Type B pancreatic cell (in vitro differentiated cells): Measurements from ENCODE around the gene CDH1. TPM values are rescaled to one million over a fixed set of nuclear protein-coding genes. Genes with fewer than 3 reads are reported as not detected.

ENCODE experiments used
- DNase-seq: peaks from one replicate; pipeline ENCODE4 v3.0.0; 2021; ENCODE audit warnings: mixed read lengths; ENCODE audit not compliant: unreplicated experiment; ENCODE audit errors: extremely low spot score
- H3K27ac Mint-ChIP-seq: 2 replicates; pipeline ENCODE4 v1.8.0; 2021; ENCODE audit warnings: mild to moderate bottlenecking, mixed read lengths
- H3K27me3 Mint-ChIP-seq: 2 replicates; pipeline ENCODE4 v1.8.0; 2021; ENCODE audit warnings: mixed read lengths
- H3K36me3 Mint-ChIP-seq: 2 replicates; pipeline ENCODE4 v1.8.0; 2021; ENCODE audit warnings: mixed read lengths
- H3K4me1 Mint-ChIP-seq: one replicate; pipeline ENCODE4 v1.8.0; 2021; ENCODE audit warnings: mixed read lengths; ENCODE audit not compliant: unreplicated experiment
- H3K4me3 Mint-ChIP-seq: 2 replicates; pipeline ENCODE4 v1.8.0; 2021; ENCODE audit warnings: mild to moderate bottlenecking, mixed read lengths
- H3K9me3 Mint-ChIP-seq: 2 replicates; pipeline ENCODE4 v1.8.0; 2021; ENCODE audit warnings: mixed read lengths
- CTCF ChIP-seq: fragments of 200-600 bp; sonication (generic); conservative IDR thresholded peaks from 2 replicates; pipeline ENCODE4 v1.5.0; 2021; ENCODE audit warnings: antibody characterized with exemption, mild to moderate bottlenecking
- total RNA-seq: library from RNA; stranded (reverse); gene quantifications from 2 replicates; pipeline ENCODE4 v1.2.1, GENCODE V29; 2021; ENCODE audit warnings: low replicate concordance

The CDH1 gene
- total RNA-seq, 1 donor from 2014 or later: 190 TPM

GRCh38 chr16:68737730-68738629, 888 bp downstream of the CDH1 start:
- peaks cover 6% of the 10 kb centered on the region for H3K36me3 Mint-ChIP-seq
- TF ChIP-seq CTCF: no peak
- H3K9me3 Mint-ChIP-seq: no peaks in the 10 kb centered on the region
- H3K4me1 Mint-ChIP-seq: peaks cover 27% of the 10 kb centered on the region
- peak overlapping the region; percentile 97 for H3K27ac Mint-ChIP-seq
- H3K27me3 Mint-ChIP-seq: peaks cover 28% of the 10 kb centered on the region
- DNase-seq: no peak
- peak overlapping the region; percentile 97 for H3K4me3 Mint-ChIP-seq

- H3K4me3 Mint-ChIP-seq: peak overlapping the region; percentile 83
Observed at GRCh38 chr16:68739964-68740627, 3.0 kb downstream of the CDH1 start.

GRCh38 chr16:68740628-68741346, 3.7 kb downstream of the CDH1 start:
- H3K27me3 Mint-ChIP-seq: peaks cover 21% of the 10 kb centered on the region
- peaks cover 9% of the 10 kb centered on the region for H3K36me3 Mint-ChIP-seq
- H3K4me3 Mint-ChIP-seq: peak overlapping the region; percentile 83
- H3K4me1 Mint-ChIP-seq: peaks cover 37% of the 10 kb centered on the region
- peak overlapping the region; percentile 96 for H3K27ac Mint-ChIP-seq
- H3K9me3 Mint-ChIP-seq: no peaks in the 10 kb centered on the region
- TF ChIP-seq CTCF: no peak
- no peak for DNase-seq

More at GRCh38 chr16:68739964-68740627, 3.0 kb downstream of the CDH1 start:
- no peak for TF ChIP-seq CTCF
- Mint-ChIP-seq H3K9me3 (no peaks in the 10 kb centered on the region), H3K36me3 (peaks cover 9% of the 10 kb centered on the region), H3K27me3 (peaks cover 22% of the 10 kb centered on the region), H3K4me1 (peaks cover 37% of the 10 kb centered on the region), H3K27ac (peak overlapping the region; percentile 96)
- no peak for DNase-seq

GRCh38 chr16:68743664-68744063, 6.6 kb downstream of the CDH1 start:
- H3K36me3 Mint-ChIP-seq: peaks cover 13% of the 10 kb centered on the region
- H3K4me3 Mint-ChIP-seq: peak overlapping the region; percentile 88
- peaks cover 34% of the 10 kb centered on the region for H3K4me1 Mint-ChIP-seq
- H3K27ac Mint-ChIP-seq: peak overlapping the region; percentile 96
- TF ChIP-seq CTCF: no peak
- H3K9me3 Mint-ChIP-seq: no peaks in the 10 kb centered on the region
- no peak for DNase-seq
- H3K27me3 Mint-ChIP-seq: peaks cover 4% of the 10 kb centered on the region

GRCh38 chr16:68744744-68745280, 7.7 kb downstream of the CDH1 start:
- Mint-ChIP-seq H3K9me3 (no peaks in the 10 kb centered on the region), H3K4me3 (peak overlapping the region; percentile 88), H3K4me1 (peaks cover 33% of the 10 kb centered on the region), H3K27ac (peak overlapping the region; percentile 96), H3K36me3 (peaks cover 13% of the 10 kb centered on the region), H3K27me3 (peaks cover 3% of the 10 kb centered on the region)
- no peak for DNase-seq
- no peak for TF ChIP-seq CTCF
